ENCODE data around the gene ZNF112. TPM values are rescaled to one million over a fixed set of nuclear protein-coding genes. Genes with fewer than 3 reads are reported as not detected.

Gene ZNF112
- total RNA-seq, 1 donor from 2014 or later = 8.7 TPM

- no peak for DNase-seq (ENCODE audit: low spot score)
These were observed 73.6 kb downstream of the ZNF112 start for GRCh38 chr19:44282846-44283245.

GRCh38 chr19:44280916-44281315, 75.6 kb downstream of the ZNF112 start:
- DNase-seq (ENCODE audit: low spot score) = no peak

- DNase-seq (ENCODE audit: low spot score) = no peak
These were observed 78.2 kb downstream of the ZNF112 start for GRCh38 chr19:44278181-44278690.

GRCh38 chr19:44277331-44277730, 79.1 kb downstream of the ZNF112 start:
- DNase-seq (ENCODE audit: low spot score) = no peak

Other genes with a start within 250 kb of the ZNF112 start
- 5.1 TPM for gene ZNF225, start 243.3 kb downstream of the ZNF112 start, total RNA-seq
- gene ZNF234, start 215.1 kb downstream of the ZNF112 start, total RNA-seq = 16.1 TPM
- gene ZNF226, start 191.6 kb downstream of the ZNF112 start, total RNA-seq = 30.8 TPM
- 22.4 TPM for gene ZNF227, start 144.1 kb downstream of the ZNF112 start, total RNA-seq
- 2.5 TPM for gene ZNF233, start 96.8 kb downstream of the ZNF112 start, total RNA-seq
- 8.4 TPM for gene ZNF235, start 51.7 kb downstream of the ZNF112 start, total RNA-seq
- gene ZNF285, start 44.9 kb upstream of the ZNF112 start, total RNA-seq = 6.6 TPM
- 7.7 TPM for gene ZNF229, start 91.8 kb upstream of the ZNF112 start, total RNA-seq
- gene ZNF180, start 143.8 kb upstream of the ZNF112 start, total RNA-seq = 10.9 TPM
- not detected for gene CEACAM20, start 173.0 kb upstream of the ZNF112 start, total RNA-seq